ENCODE measurements around the gene GMEB2. TPM values are rescaled to one million over a fixed set of nuclear protein-coding genes. Genes with fewer than 3 reads are reported as not detected.

GMEB2 gene
- polyA plus RNA-seq, 1 experiment, result 7.4 TPM

DNA sequence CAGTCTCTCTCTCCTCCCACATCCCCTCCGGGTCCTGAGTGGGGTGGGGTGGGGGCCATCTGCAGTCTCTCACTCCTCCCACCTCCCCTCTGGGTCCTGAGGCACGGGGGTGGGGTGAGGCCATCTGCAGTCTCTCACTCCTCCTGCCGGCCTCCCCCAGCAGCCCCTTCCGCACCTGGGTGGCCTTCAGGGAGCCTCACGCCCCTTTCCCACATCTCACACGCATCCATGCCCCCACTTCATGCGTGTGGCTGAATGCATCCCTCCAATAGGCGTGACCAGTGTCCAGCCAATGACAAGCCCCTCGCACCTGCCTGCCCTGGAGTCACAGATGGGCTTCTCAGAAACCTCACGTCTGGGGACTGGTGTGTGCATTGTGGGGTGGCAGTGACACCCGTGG is 78.4 kb downstream of the GMEB2 start:
- CTCF ChIA-PET, result no interaction called here

DNA sequence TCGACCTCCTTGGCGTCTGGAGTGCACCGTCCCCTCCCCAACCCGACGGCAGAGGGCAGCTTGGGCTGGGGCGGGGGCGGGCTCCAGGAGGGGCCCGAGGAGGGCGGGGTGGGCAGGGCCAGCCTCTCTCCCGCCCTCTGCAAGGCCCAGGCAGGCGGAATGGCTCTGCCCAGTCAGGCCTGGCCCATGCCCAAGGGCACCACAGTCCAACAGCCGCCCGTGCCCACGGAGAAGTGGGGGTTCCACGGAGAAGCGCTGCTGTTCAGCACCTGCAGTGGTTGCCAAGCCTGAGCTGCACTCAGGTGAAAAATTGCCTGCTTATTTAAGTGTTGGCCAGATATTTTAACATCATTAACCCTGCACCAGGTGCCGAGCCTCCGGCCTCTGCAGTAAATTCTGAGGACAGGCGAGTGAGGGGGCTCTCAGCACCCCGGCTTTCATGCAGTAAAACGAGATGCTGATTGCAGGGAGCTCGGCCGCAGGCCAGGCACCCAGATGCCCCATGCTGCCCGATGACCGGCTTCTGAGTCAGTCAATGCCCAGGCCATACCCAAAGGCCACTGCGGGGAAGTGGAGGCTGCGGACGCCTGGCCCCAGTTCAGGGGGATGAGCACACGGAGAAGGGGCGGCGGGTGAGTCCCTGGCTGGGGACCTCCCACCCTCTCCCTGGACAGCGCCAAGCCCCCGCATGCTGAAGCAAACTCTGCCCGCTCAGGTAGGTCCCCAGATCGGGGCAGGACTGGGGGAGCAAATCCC is 79.0 kb downstream of the GMEB2 start, which contains the start of gene SRMS:
TSS of gene SRMS (minus strand) at position 25 of the 756 bp plus-strand sequence. CDS start 286 bp downstream, outside the sequence.
- no peak within 1 kb of the TSS for H3K4me3 ChIP-seq (ENCODE audit: low read depth, low read length)
- CTCF ChIA-PET, result interaction anchor here (3.0 kb wide), 1 partner anchor 11 kb away, joined by 7 read pairs; the partner anchor contains the start of gene PTK6
- POLR2A ChIA-PET, result no interaction called here
- no peaks in the 10 kb centered on the region for H3K36me3 ChIP-seq (ENCODE audit: control insufficient read depth, insufficient read depth, low read length)
- TF ChIP-seq, protein P1, sequence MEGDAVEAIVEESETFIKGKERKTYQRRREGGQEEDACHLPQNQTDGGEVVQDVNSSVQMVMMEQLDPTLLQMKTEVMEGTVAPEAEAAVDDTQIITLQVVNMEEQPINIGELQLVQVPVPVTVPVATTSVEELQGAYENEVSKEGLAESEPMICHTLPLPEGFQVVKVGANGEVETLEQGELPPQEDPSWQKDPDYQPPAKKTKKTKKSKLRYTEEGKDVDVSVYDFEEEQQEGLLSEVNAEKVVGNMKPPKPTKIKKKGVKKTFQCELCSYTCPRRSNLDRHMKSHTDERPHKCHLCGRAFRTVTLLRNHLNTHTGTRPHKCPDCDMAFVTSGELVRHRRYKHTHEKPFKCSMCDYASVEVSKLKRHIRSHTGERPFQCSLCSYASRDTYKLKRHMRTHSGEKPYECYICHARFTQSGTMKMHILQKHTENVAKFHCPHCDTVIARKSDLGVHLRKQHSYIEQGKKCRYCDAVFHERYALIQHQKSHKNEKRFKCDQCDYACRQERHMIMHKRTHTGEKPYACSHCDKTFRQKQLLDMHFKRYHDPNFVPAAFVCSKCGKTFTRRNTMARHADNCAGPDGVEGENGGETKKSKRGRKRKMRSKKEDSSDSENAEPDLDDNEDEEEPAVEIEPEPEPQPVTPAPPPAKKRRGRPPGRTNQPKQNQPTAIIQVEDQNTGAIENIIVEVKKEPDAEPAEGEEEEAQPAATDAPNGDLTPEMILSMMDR (IDR thresholded peaks at IDR 0.05; ENCODE audit: insufficient read depth, low read depth, low read length), result no peak
- peaks cover 5% of the 10 kb centered on the region for H3K27me3 ChIP-seq (ENCODE audit: control insufficient read depth, insufficient read depth, low read length)
- no peak for DNase-seq (ENCODE audit: low read depth)

More for the DNA sequence above, 78.4 kb downstream of the GMEB2 start:
- no peak for DNase-seq (ENCODE audit: low read depth)
- POLR2A ChIA-PET, result no interaction called here
- TF ChIP-seq, protein P1 (IDR thresholded peaks at IDR 0.05; ENCODE audit: insufficient read depth, low read depth, low read length), result no peak
- H3K27me3 ChIP-seq (ENCODE audit: control insufficient read depth, insufficient read depth, low read length), result peaks cover 5% of the 10 kb centered on the region
- no peak overlapping the region for H3K4me3 ChIP-seq (ENCODE audit: low read depth, low read length)
- H3K36me3 ChIP-seq (ENCODE audit: control insufficient read depth, insufficient read depth, low read length), result no peaks in the 10 kb centered on the region

DNA sequence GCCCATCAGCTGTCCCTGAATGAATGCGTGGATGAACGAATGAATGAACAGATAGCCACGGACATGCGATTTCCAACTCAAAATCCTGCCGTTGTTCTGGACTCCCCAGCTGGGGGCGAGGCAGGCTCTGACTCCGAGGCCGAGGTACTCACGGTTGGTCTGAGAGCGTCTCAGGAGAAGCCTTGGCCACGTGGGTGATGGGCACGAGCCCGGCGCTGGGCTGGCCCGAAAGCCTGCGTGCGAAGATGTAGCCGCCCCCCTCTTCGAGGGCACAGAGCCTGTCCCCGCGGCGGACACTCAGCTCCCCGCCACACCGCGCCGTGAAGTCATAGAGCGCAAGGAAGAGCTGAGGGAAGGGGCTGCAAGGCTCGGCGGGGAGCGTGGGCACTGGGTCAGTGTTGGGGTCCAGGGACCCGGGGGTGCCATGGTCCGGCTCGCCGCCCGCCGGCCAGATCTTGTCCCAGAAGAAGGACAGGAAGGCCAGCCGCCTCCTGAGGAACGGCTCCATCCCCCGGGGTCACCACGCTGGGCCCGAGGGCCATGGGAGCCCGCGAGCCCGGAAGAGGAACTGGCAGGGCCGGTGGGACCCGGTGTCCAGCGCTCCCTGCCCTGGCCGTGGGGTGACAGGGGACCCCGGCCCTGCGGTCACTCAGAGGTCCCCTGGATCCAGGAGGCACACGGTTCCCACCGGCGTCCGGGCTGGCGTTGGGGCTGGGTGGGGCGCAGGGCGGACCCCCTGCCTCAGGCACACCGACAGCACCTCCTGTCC is 79.8 kb downstream of the GMEB2 start:
- ChIA-PET CTCF (interaction anchor here (3.0 kb wide), 1 partner anchor 10 kb away, joined by 7 read pairs; the partner anchor contains the start of gene PTK6), POLR2A (no interaction called here)
- Histone ChIP-seq H3K36me3 (ENCODE audit: control insufficient read depth, insufficient read depth, low read length) (no peaks in the 10 kb centered on the region), H3K27me3 (ENCODE audit: control insufficient read depth, insufficient read depth, low read length) (peaks cover 5% of the 10 kb centered on the region), H3K4me3 (ENCODE audit: low read depth, low read length) (no peak overlapping the region)
- TF ChIP-seq, protein P1 (IDR thresholded peaks at IDR 0.05; ENCODE audit: insufficient read depth, low read depth, low read length), result no peak
- no peak for DNase-seq (ENCODE audit: low read depth)

DNA sequence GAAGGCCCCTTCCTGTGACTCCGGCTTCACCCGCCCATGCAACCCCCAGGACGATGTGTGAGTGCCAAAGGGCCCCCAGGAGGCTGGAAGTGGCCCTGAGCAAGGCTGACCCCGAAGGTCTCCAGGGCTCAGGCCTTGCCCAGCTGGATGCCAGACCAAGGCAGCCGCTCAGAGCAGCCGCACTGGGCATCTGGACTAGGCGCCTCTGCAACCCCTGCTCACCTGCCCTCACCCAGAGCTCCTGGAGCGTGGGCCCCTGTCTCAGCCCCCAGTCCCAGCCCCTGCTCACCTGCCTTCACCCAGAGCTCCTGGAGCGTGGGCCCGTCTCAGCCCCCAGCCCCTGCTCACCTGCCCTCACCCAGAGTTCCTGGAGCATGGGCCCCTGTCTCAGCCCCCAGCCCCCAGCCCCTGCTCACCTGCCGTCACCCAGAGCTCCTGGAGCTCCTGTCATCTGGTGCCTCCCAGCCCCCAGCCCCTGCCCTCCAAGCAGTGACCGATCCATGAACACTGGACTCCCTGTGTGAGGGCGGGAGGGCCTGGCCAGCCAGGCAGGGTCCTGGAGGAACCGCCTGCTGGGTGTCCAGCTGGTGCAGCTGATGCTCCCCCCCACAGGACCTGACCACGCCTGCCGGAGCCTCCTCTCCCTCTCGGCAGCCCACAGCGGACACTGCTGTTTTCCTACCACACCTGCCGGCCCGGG is 80.5 kb downstream of the GMEB2 start:
- no peak overlapping the region for H3K4me3 ChIP-seq (ENCODE audit: low read depth, low read length)
- ChIA-PET CTCF (interaction anchor here (3.0 kb wide), 1 partner anchor 9 kb away, joined by 7 read pairs; the partner anchor contains the start of gene PTK6), POLR2A (no interaction called here)
- no peak for DNase-seq (ENCODE audit: low read depth)
- TF ChIP-seq, protein P1 (IDR thresholded peaks at IDR 0.05; ENCODE audit: insufficient read depth, low read depth, low read length), result no peak
- peaks cover 5% of the 10 kb centered on the region for H3K27me3 ChIP-seq (ENCODE audit: control insufficient read depth, insufficient read depth, low read length)
- no peaks in the 10 kb centered on the region for H3K36me3 ChIP-seq (ENCODE audit: control insufficient read depth, insufficient read depth, low read length)

Measured in BJ (cell line).